ENCODE measurements around the gene CRABP1. TPM values are rescaled to one million over a fixed set of nuclear protein-coding genes. Genes with fewer than 3 reads are reported as not detected.

Gene CRABP1
- total and polyA plus RNA-seq, 4 donors: not detected

DNA sequence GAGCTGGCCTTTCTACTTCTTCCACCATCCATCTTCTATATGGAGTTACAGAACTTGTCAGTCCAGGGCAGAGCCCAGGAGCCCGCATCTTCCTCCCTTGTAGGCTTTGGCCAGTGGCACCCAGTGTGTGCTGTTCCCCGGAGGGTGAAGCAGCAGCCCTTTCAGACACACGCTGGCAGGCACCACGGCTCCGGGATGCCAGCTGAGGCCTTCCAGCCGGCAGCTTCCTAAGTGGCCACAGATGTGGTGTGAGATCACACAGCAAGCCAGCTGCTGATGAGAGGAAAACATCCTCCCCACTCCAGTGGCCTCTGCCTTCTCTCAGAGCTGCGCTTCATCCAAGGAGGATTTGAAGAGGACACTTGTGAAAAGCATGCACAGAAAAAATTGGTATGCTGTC is 24.1 kb downstream of the CRABP1 start:
- H3K4me3 ChIP-seq (ENCODE audit: low read depth in 1 of 3, low read length in 3 of 3): no peak overlapping the region
- no peaks in the 10 kb centered on the region for H3K36me3 ChIP-seq (ENCODE audit: control insufficient read depth in 4 of 4, insufficient read depth in 3 of 4, low read depth in 1 of 4, low read length in 3 of 4)
- H3K9me3 ChIP-seq (ENCODE audit: control insufficient read depth in 4 of 4, low read length in 3 of 4): no peaks in the 10 kb centered on the region
- H3K9ac ChIP-seq (ENCODE audit: low read depth in 1 of 2, low read length in 2 of 2): no peak overlapping the region
- 89% methylated on average over 7 of the region's 7 CpGs for WGBS
- no peak overlapping the region for H3K27ac ChIP-seq (ENCODE audit: low read depth in 1 of 2, low read length in 2 of 2)
- no peaks in the 10 kb centered on the region for H3K4me1 ChIP-seq (ENCODE audit: control insufficient read depth in 4 of 4, insufficient read depth in 4 of 4, low read length in 3 of 4)
- TF ChIP-seq REST (IDR thresholded peaks at IDR 0.05) (no peak), TAF1 (conservative IDR thresholded peaks at IDR 0.05) (no peak), YY1 (IDR thresholded peaks at IDR 0.05) (no peak), FOXA2 (IDR thresholded peaks at IDR 0.05) (no peak), RAD21 (IDR thresholded peaks at IDR 0.05) (no peak), RXRA (IDR thresholded peaks at IDR 0.05) (no peak), EGR1 (IDR thresholded peaks at IDR 0.05; ENCODE audit: low read depth in 2 of 2) (no peak), ATF3 (IDR thresholded peaks at IDR 0.05) (no peak), GABPA (IDR thresholded peaks at IDR 0.05 in 1 of 2, conservative IDR thresholded peaks at IDR 0.05 in 1 of 2) (no peak), HNF4A (conservative IDR thresholded peaks at IDR 0.05) (no peak), SP1 (IDR thresholded peaks at IDR 0.05) (no peak), NR2F2 (IDR thresholded peaks at IDR 0.05) (no peak), JUND (IDR thresholded peaks at IDR 0.05) (no peak)
- TF ChIP-seq, protein P1, sequence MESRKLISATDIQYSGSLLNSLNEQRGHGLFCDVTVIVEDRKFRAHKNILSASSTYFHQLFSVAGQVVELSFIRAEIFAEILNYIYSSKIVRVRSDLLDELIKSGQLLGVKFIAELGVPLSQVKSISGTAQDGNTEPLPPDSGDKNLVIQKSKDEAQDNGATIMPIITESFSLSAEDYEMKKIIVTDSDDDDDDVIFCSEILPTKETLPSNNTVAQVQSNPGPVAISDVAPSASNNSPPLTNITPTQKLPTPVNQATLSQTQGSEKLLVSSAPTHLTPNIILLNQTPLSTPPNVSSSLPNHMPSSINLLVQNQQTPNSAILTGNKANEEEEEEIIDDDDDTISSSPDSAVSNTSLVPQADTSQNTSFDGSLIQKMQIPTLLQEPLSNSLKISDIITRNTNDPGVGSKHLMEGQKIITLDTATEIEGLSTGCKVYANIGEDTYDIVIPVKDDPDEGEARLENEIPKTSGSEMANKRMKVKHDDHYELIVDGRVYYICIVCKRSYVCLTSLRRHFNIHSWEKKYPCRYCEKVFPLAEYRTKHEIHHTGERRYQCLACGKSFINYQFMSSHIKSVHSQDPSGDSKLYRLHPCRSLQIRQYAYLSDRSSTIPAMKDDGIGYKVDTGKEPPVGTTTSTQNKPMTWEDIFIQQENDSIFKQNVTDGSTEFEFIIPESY (IDR thresholded peaks at IDR 0.05): no peak
- TF ChIP-seq, protein P2, sequence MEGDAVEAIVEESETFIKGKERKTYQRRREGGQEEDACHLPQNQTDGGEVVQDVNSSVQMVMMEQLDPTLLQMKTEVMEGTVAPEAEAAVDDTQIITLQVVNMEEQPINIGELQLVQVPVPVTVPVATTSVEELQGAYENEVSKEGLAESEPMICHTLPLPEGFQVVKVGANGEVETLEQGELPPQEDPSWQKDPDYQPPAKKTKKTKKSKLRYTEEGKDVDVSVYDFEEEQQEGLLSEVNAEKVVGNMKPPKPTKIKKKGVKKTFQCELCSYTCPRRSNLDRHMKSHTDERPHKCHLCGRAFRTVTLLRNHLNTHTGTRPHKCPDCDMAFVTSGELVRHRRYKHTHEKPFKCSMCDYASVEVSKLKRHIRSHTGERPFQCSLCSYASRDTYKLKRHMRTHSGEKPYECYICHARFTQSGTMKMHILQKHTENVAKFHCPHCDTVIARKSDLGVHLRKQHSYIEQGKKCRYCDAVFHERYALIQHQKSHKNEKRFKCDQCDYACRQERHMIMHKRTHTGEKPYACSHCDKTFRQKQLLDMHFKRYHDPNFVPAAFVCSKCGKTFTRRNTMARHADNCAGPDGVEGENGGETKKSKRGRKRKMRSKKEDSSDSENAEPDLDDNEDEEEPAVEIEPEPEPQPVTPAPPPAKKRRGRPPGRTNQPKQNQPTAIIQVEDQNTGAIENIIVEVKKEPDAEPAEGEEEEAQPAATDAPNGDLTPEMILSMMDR (IDR thresholded peaks at IDR 0.05; ENCODE audit: low read depth, low read length, missing input control): no peak
- DNase-seq (ENCODE audit: low spot score): no peak
- H3K27me3 ChIP-seq (ENCODE audit: control insufficient read depth in 4 of 4, insufficient read depth in 4 of 4, low read length in 3 of 4): no peaks in the 10 kb centered on the region

DNA sequence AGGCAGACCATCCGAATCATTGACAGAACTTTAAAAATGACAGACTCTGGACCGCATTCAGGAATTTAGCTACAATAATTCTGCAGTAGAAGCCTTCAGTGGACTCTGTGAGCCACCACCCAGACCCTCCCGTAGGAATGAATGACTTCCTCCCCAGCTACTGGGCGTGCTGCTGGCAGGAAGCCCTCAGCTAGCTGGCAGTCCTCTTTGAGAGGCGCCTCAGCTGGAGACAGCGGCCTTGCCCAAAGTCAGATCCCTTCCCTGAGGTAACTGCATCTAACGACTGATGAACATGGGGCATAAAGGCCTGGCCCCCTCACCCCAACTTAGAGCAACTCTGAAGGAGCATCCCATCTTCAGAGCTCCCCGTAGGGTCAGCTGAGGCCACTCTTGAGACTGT is 25.8 kb downstream of the CRABP1 start:
- Histone ChIP-seq H3K27ac (ENCODE audit: low read depth in 1 of 2, low read length in 2 of 2) (no peak overlapping the region), H3K9ac (ENCODE audit: low read depth in 1 of 2, low read length in 2 of 2) (no peak overlapping the region), H3K27me3 (ENCODE audit: control insufficient read depth in 4 of 4, insufficient read depth in 4 of 4, low read length in 3 of 4) (no peaks in the 10 kb centered on the region), H3K9me3 (ENCODE audit: control insufficient read depth in 4 of 4, low read length in 3 of 4) (no peaks in the 10 kb centered on the region), H3K4me1 (ENCODE audit: control insufficient read depth in 4 of 4, insufficient read depth in 4 of 4, low read length in 3 of 4) (no peaks in the 10 kb centered on the region), H3K4me3 (ENCODE audit: low read depth in 1 of 3, low read length in 3 of 3) (no peak overlapping the region), H3K36me3 (ENCODE audit: control insufficient read depth in 4 of 4, insufficient read depth in 3 of 4, low read depth in 1 of 4, low read length in 3 of 4) (no peaks in the 10 kb centered on the region)
- 58% methylated on average over 8 of the region's 8 CpGs for WGBS
- DNase-seq (ENCODE audit: low spot score): no peak
- TF ChIP-seq YY1 (IDR thresholded peaks at IDR 0.05) (no peak), GABPA (IDR thresholded peaks at IDR 0.05 in 1 of 2, conservative IDR thresholded peaks at IDR 0.05 in 1 of 2) (no peak), TAF1 (conservative IDR thresholded peaks at IDR 0.05) (no peak), JUND (IDR thresholded peaks at IDR 0.05) (no peak), FOXA1 (IDR thresholded peaks at IDR 0.05) (no peak), HNF4G (IDR thresholded peaks at IDR 0.05) (no peak), SP1 (IDR thresholded peaks at IDR 0.05) (no peak), NR2F2 (IDR thresholded peaks at IDR 0.05) (no peak), REST (IDR thresholded peaks at IDR 0.05) (no peak), HNF4A (conservative IDR thresholded peaks at IDR 0.05) (no peak), RAD21 (IDR thresholded peaks at IDR 0.05) (no peak), ATF3 (IDR thresholded peaks at IDR 0.05) (no peak), FOXA2 (IDR thresholded peaks at IDR 0.05) (no peak)
- TF ChIP-seq, protein P3, sequence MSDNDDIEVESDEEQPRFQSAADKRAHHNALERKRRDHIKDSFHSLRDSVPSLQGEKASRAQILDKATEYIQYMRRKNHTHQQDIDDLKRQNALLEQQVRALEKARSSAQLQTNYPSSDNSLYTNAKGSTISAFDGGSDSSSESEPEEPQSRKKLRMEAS (IDR thresholded peaks at IDR 0.05): no peak
